Lung (tissue), 16 donors: ENCODE results near the gene ADRM1. TPM values are rescaled to one million over a fixed set of nuclear protein-coding genes. Genes with fewer than 3 reads are reported as not detected.

ENCODE experiments used
- ATAC-seq: fragments of 200-7000 bp; cut with Tn5 transposase; one replicate; pipeline ENCODE4 v1.9.1; 2020; ENCODE audit warnings: moderate number of reproducible peaks; ENCODE audit not compliant: insufficient read depth, low FRiP score
- DNase-seq, 3 donors: peaks; one replicate each; pipeline ENCODE4 v3.0.0-alpha.2; 2013 to 2017
- H3K27ac ChIP-seq, 2 donors: one replicate each; pipeline ENCODE4 v1.5.1; 2013; ENCODE audit warnings: mild to moderate bottlenecking in 2 of 2, moderate library complexity in 2 of 2, control low read depth in 1 of 2, inconsistent platforms in 1 of 2, low read depth in 1 of 2, low read length in 1 of 2
- H3K27me3 ChIP-seq, 3 donors: one replicate each; pipeline ENCODE4 v1.5.1; 2013; ENCODE audit warnings: low read length in 2 of 3; ENCODE audit not compliant: control insufficient read depth in 3 of 3, insufficient read depth in 3 of 3
- H3K36me3 ChIP-seq, 4 donors: one replicate each; pipeline ENCODE4 v1.5.1; 2013; ENCODE audit warnings: low read length in 4 of 4, mild to moderate bottlenecking in 1 of 4, moderate library complexity in 1 of 4; ENCODE audit not compliant: control insufficient read depth in 4 of 4, insufficient read depth in 4 of 4
- H3K4me1 ChIP-seq, 5 donors: one replicate each; pipeline ENCODE4 v1.5.1; 2013; ENCODE audit warnings: low read length in 5 of 5, mild to moderate bottlenecking in 2 of 5, moderate library complexity in 1 of 5; ENCODE audit not compliant: control insufficient read depth in 5 of 5, insufficient read depth in 5 of 5
- H3K4me3 ChIP-seq: one replicate; pipeline ENCODE4 v1.5.1; 2013; ENCODE audit warnings: mild to moderate bottlenecking, control low read depth, moderate library complexity
- H3K9ac ChIP-seq, 2 donors: one replicate each; pipeline ENCODE4 v1.5.1; 2013; ENCODE audit warnings: low read length in 2 of 2, control low read depth in 1 of 2; ENCODE audit not compliant: insufficient read depth in 1 of 2
- H3K9me3 ChIP-seq, 4 donors: one replicate each; pipeline ENCODE4 v1.5.1; 2013; ENCODE audit warnings: low read length in 3 of 4, mild to moderate bottlenecking in 1 of 4, moderate library complexity in 1 of 4; ENCODE audit not compliant: control insufficient read depth in 4 of 4, insufficient read depth in 3 of 4
- WGBS, 2 donors: extraction: QIAGEN DNeasy Blood & Tissue Kit; methylation state at CpG; one replicate each; pipeline ENCODE4 v1.1.7; 2013; 5-methylcytosine and 5-hydroxymethylcytosine counted together
- long read RNA-seq, 5 donors: transcript quantifications; one replicate each; lab custom pipeline, GENCODE V29; 2026
- polyA plus RNA-seq, 2 donors: library from polyadenylated mRNA; stranded (reverse); fragments of 200-250 nt; gene quantifications; one replicate each; pipeline ENCODE4 v1.2.1, GENCODE V29; 2013
- total RNA-seq, 2 donors: library from RNA; depleted of rRNA in 1 of 2; stranded (reverse); fragments of >200 nt in 1 of 2; gene quantifications; one replicate each; pipeline ENCODE4 v1.2.1, GENCODE V29; 2014 to 2021
- TF ChIP-seq, protein P1 (sequence below): IDR thresholded peaks from 2 replicates; pipeline ENCODE4 v1.5.1; 2012; ENCODE audit warnings: mild to moderate bottlenecking; ENCODE audit errors: control extremely low read depth, extremely low read depth
- donor health status: control.
- donor health status: control.
- donor health status: Bipolar disorder and iron deficiency.
- donor health status: healthy.
- donor health status: DM: yes; HTN: yes; CAD: no.

The ADRM1 gene, protein sequence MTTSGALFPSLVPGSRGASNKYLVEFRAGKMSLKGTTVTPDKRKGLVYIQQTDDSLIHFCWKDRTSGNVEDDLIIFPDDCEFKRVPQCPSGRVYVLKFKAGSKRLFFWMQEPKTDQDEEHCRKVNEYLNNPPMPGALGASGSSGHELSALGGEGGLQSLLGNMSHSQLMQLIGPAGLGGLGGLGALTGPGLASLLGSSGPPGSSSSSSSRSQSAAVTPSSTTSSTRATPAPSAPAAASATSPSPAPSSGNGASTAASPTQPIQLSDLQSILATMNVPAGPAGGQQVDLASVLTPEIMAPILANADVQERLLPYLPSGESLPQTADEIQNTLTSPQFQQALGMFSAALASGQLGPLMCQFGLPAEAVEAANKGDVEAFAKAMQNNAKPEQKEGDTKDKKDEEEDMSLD
- total RNA-seq (100 to 1,000 TPM in 1 of 2 donors, 10 to 100 TPM in 1; 43.1 to 104 TPM), polyA plus RNA-seq (100 to 1,000 TPM; 108 to 140 TPM)
- long read RNA-seq, donor 1, transcript ADRM1-201 (10 exons, 1,478 nt): major isoform, 16 of 35 reads
- long read RNA-seq, donor 1, partial matches to known transcripts: 18 of 35 reads
- long read RNA-seq, donor 1, other reads (novel, unspliced or antisense): 0 of 35 reads
- long read RNA-seq, donor 2, transcript ADRM1-201 (10 exons, 1,478 nt): major isoform, 7 of 14 reads
- long read RNA-seq, donor 2, partial matches to known transcripts: 6 of 14 reads
- long read RNA-seq, donor 2, other reads (novel, unspliced or antisense): 0 of 14 reads
- long read RNA-seq, donor 3, partial matches to known transcripts: 6 of 12 reads
- long read RNA-seq, donor 3, other reads (novel, unspliced or antisense): 0 of 12 reads
- long read RNA-seq, donor 4, transcript ADRM1-201 (10 exons, 1,478 nt): major isoform, 10 of 16 reads
- long read RNA-seq, donor 4, partial matches to known transcripts: 6 of 16 reads
- long read RNA-seq, donor 4, other reads (novel, unspliced or antisense): 0 of 16 reads
- long read RNA-seq, donor 5, transcript ADRM1-201 (10 exons, 1,478 nt): major isoform, 21 of 102 reads
- long read RNA-seq, donor 5, partial matches to known transcripts: 80 of 102 reads
- long read RNA-seq, donor 5, other reads (novel, unspliced or antisense): 0 of 102 reads

DNA sequence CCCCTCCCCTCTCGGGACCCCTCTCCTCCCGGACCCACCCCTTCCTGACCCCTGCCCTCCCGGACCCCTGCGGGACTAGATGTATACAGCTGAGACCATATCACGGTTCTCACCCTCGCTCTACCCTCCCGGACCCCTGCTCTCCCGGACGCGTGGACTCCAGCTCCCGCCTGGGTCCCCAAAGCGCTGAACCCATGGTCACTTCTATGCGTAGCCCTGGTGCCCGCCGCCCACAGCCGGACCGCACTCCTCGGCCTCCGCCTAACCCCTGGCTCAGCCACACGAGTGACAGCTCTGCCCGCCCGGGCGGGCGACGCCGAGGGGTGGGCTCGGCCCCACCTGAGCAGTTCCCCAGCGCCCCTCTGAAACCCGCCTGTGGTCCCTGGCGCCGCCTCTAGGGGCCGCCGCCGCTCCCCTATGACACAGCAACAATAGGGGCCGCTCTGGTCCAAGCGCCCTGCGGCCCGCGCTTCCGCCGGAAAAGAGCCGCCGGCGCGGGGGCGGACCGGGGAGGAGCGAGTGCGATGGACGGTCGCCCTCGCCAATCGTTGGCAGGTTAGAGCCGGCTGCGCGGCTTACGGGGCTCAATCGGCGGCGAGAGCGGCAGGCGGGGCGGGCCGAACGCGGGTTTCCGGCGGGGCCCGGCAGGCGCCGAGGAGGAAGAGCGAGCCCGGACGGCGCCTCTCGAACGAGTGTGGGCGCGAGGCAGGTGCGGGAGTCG lies at the start of gene ADRM1:
ADRM1 (plus strand) TSS at position 657 of the 721 bp plus-strand sequence. CDS start 572 bp downstream, outside the sequence.
- Histone ChIP-seq H3K27ac (peak within 1 kb of the TSS; percentile 98 to 99), H3K9me3 (no peaks in the 10 kb centered on the region), H3K27me3 (no peaks in the 10 kb centered on the region), H3K4me1 (peaks cover 0 to 17% (median 8%) of the 10 kb centered on the region in 5 donors), H3K9ac (peak within 1 kb of the TSS; percentile 51 to 61), H3K4me3 (peak within 1 kb of the TSS; percentile 89), H3K36me3 (peaks cover 5 to 41% (median 18%) of the 10 kb centered on the region in 4 donors)
- TF ChIP-seq, protein P1, sequence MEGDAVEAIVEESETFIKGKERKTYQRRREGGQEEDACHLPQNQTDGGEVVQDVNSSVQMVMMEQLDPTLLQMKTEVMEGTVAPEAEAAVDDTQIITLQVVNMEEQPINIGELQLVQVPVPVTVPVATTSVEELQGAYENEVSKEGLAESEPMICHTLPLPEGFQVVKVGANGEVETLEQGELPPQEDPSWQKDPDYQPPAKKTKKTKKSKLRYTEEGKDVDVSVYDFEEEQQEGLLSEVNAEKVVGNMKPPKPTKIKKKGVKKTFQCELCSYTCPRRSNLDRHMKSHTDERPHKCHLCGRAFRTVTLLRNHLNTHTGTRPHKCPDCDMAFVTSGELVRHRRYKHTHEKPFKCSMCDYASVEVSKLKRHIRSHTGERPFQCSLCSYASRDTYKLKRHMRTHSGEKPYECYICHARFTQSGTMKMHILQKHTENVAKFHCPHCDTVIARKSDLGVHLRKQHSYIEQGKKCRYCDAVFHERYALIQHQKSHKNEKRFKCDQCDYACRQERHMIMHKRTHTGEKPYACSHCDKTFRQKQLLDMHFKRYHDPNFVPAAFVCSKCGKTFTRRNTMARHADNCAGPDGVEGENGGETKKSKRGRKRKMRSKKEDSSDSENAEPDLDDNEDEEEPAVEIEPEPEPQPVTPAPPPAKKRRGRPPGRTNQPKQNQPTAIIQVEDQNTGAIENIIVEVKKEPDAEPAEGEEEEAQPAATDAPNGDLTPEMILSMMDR: peak; percentile 75
- ATAC-seq: peak; percentile 92
- 0 to 1% methylated on average over 60 to 81 of the region's 81 CpGs for WGBS, 2 donors
- DNase-seq: peak; percentile 98 to 99 (median 98)

DNA sequence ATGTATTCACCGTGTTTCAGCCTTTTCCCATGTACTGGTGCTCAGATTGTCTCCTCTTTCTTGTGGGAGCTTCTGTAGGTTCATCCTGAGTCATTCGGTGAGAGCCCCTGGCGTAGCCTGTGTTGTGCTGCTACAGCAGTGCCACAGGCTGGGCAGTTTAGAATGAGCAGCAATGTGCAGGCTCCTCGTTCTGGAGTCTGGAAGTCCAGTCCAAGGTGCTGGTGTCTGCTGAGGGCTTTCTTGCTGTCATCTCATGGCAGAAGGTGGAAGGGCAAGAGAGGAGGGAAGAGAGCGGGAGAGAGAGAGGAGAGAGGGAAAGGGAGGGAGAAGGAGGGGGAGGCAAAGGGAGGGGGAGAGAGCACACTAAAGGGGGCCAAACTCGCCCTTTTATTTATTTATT lies 49.4 kb upstream of the ADRM1 start:
- TF ChIP-seq, protein P1: no peak
- H3K4me1 ChIP-seq: no peaks in the 10 kb centered on the region
- H3K9ac ChIP-seq: no peak overlapping the region
- H3K27me3 ChIP-seq: no peaks in the 10 kb centered on the region
- H3K36me3 ChIP-seq: peaks cover 0 to 16% (median 2%) of the 10 kb centered on the region in 4 donors
- WGBS, 2 donors: 87 to 93% methylated on average over 6 of the region's 6 CpGs
- H3K9me3 ChIP-seq: no peaks in the 10 kb centered on the region
- ATAC-seq: no peak
- H3K4me3 ChIP-seq: no peak overlapping the region
- DNase-seq: no peak
- no peak overlapping the region for H3K27ac ChIP-seq

DNA sequence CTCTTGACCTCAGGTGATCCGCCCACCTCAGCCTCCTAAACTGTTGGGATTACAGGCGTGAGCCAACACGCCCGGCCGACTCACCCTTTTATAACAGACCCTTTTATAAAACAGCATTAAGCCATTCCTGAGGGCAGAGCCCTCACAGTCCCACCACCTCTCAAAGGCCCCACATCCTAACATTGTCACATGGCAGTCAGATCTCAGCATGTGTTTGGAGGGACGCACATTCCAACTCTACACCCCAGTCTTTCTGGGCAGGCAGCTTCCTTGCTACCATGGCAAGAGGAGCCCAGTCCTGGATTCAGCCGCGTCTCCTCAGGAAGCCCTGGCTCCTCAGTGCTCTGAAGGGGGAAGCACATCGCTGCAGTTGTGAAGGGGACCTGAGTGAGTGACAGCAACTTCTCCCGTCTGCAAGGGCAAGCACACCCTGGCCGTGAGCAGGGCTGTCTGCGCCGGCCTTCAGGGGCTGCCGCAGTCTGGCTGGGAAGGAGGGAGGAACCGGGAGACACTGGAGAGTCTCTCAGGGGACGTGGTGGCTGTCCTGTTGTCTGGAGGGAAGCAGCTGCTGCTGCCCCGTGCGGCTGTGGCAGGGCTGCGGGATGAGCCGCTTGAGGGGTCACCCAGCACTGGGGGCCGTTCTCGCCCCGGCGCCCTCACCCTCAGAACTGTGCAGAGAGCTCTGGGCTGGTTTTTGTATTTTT lies 48.6 kb upstream of the ADRM1 start:
- WGBS, 2 donors: 87 to 92% methylated on average over 24 of the region's 24 CpGs
- peaks cover 0 to 20% (median 3%) of the 10 kb centered on the region in 4 donors for H3K36me3 ChIP-seq
- no peak overlapping the region for H3K9ac ChIP-seq
- ATAC-seq (no peak), DNase-seq (no peak)
- TF ChIP-seq, protein P1: no peak
- no peak overlapping the region for H3K4me3 ChIP-seq
- H3K27ac ChIP-seq: no peak overlapping the region
- no peaks in the 10 kb centered on the region for H3K4me1 ChIP-seq
- H3K27me3 ChIP-seq: no peaks in the 10 kb centered on the region
- H3K9me3 ChIP-seq: no peaks in the 10 kb centered on the region
